B cell (primary cell): ENCODE data around the gene RMI2.

ENCODE experiments used
- CTCF ChIP-seq: fragments of 200-600 bp; IDR thresholded peaks from one replicate; pipeline ENCODE4 v1.8.0; 2022; ENCODE audit warnings: antibody characterized with exemption, mild to moderate bottlenecking
- EZH2 ChIP-seq: IDR thresholded peaks from 2 replicates; pipeline ENCODE4 v1.6.1; 2012; ENCODE audit warnings: borderline replicate concordance, low read depth, mild to moderate bottlenecking, moderate library complexity, low read length; ENCODE audit not compliant: insufficient read depth, poor library complexity, severe bottlenecking

GRCh38 chr16:11392041-11392581 lies 46.9 kb downstream of the RMI2 start:
- no peak for TF ChIP-seq CTCF
- TF ChIP-seq EZH2, result no peak
